Esophagus squamous epithelium (tissue), 5 donors: ENCODE measurements around the gene LDLRAP1. TPM values are rescaled to one million over a fixed set of nuclear protein-coding genes. Genes with fewer than 3 reads are reported as not detected.

Source experiments
- DNase-seq: peaks from one replicate; lab custom pipeline; 2025; lab: John Stamatoyannopoulos, UW
- H3K27ac ChIP-seq, 4 donors: fragments of 200-600 bp; sonication (generic); one replicate each; pipeline ENCODE4 v1.5.1; 2016 to 2019; ENCODE audit warnings: mild to moderate bottlenecking in 1 of 4
- H3K27me3 ChIP-seq, 4 donors: fragments of 200-600 bp; sonication (generic); 1 replicate in 3 of 4; 2 replicates in 1 of 4; pipeline versions ENCODE4 v1.5.1 to v1.6.0; 2017 to 2021; ENCODE audit warnings: antibody characterized with exemption in 1 of 4
- H3K36me3 ChIP-seq, 3 donors: fragments of 200-600 bp; sonication (generic); one replicate each; pipeline ENCODE4 v1.5.1; 2016 to 2019
- H3K4me1 ChIP-seq, 3 donors: fragments of 200-600 bp; sonication (generic); one replicate each; pipeline ENCODE4 v1.5.1; 2017 to 2019
- H3K4me3 ChIP-seq, 4 donors: fragments of 200-600 bp; sonication (generic); 1 replicate in 3 of 4; 2 replicates in 1 of 4; pipeline ENCODE4 v1.5.1; 2016 to 2019; ENCODE audit warnings: mild to moderate bottlenecking in 2 of 4, moderate library complexity in 1 of 4
- H3K9me3 ChIP-seq, 3 donors: fragments of 200-600 bp; sonication (generic); one replicate each; pipeline ENCODE4 v1.5.1; 2016 to 2019
- POLR2A ChIP-seq, 4 donors: fragments of 450-650 bp; IDR thresholded peaks; one replicate each; pipeline ENCODE4 v1.6.1; 2017; ENCODE audit warnings: antibody characterized with exemption in 4 of 4, mild to moderate bottlenecking in 4 of 4, moderate library complexity in 3 of 4
- WGBS, 2 donors: methylation state at CpG; one replicate each; pipeline ENCODE4 v1.1.5; 2018; 5-methylcytosine and 5-hydroxymethylcytosine counted together
- intact Hi-C: fragments of 100-400 bp; cut with DNase I; formaldehyde crosslinking; loops from one replicate; pipeline ENCODE4 v1.15.0; 2022
- total RNA-seq, 4 donors: library from RNA; depleted of rRNA; stranded (reverse); fragments of >200 nt; gene quantifications; one replicate each; pipeline ENCODE4 v1.1.0, GENCODE V29; 2016
- TF ChIP-seq, protein P1 (sequence below), 6 experiments: fragments of 450-650 bp in 4 of 6; fragments of 200-600 bp in 2 of 6; sonication (generic) in 2 of 6; IDR thresholded peaks; one replicate each; pipeline ENCODE4 v1.5.1; 2016 to 2019; ENCODE audit warnings: antibody characterized with exemption in 6 of 6, mild to moderate bottlenecking in 4 of 6, moderate library complexity in 4 of 6
- donor health status: DM: yes; HTN: yes; CAD: no.

Gene LDLRAP1
- total RNA-seq, 4 donors from 2014 or later = 17.0 to 21.4 (median 19.5) TPM

DNA sequence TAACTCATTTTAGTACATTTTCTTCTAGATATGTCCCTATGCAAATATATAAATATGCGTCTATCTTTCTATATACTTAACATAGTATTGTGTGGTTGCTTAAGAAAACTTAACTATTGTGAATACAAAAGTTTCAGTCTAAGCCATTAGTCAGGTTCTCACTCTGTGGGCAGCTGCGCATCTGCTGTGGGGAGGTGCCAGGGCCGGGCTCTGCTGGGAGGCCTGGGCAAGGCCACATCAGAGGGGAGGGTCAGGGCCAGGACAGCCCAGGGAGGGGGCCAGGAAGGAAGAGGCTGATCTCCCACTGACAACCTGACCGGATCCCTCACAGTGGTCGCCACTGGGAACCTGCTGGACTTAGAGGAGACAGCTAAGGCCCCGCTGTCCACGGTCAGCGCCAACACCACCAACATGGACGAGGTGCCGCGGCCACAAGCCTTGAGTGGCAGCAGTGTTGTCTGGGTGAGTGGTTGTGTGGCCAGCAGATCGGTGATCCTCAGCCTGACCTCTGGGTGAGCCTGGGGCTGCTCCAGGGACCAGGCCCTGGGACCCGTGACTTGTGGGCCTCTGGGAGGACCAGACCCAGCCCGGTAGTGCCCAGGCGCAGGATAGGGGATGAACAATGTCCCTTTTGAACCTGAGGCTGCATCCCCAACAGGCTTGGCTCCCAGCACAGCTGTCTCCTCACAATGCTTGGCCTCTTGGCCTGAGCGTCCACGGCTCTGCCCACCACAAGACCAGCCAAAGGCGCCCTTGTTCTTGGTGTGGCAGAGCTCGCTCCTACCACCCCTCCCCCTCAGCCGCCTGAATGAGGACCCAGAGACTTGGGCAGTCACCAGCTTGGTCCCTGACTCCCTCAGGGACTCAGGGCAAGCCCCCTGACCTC, 20.2 kb downstream of the LDLRAP1 start:
- no peak for TF ChIP-seq POLR2A (IDR thresholded peaks at IDR 0.05)
- TF ChIP-seq, protein P1, sequence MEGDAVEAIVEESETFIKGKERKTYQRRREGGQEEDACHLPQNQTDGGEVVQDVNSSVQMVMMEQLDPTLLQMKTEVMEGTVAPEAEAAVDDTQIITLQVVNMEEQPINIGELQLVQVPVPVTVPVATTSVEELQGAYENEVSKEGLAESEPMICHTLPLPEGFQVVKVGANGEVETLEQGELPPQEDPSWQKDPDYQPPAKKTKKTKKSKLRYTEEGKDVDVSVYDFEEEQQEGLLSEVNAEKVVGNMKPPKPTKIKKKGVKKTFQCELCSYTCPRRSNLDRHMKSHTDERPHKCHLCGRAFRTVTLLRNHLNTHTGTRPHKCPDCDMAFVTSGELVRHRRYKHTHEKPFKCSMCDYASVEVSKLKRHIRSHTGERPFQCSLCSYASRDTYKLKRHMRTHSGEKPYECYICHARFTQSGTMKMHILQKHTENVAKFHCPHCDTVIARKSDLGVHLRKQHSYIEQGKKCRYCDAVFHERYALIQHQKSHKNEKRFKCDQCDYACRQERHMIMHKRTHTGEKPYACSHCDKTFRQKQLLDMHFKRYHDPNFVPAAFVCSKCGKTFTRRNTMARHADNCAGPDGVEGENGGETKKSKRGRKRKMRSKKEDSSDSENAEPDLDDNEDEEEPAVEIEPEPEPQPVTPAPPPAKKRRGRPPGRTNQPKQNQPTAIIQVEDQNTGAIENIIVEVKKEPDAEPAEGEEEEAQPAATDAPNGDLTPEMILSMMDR (IDR thresholded peaks at IDR 0.05) = no peak
- Histone ChIP-seq H3K27ac (peak overlapping the region in 3 of 4 donors; percentile 3 to 68 (median 39)), H3K27me3 (no peaks in the 10 kb centered on the region), H3K9me3 (no peaks in the 10 kb centered on the region), H3K36me3 (peaks cover 6 to 48% (median 12%) of the 10 kb centered on the region in 3 donors), H3K4me3 (no peak overlapping the region), H3K4me1 (peaks cover 44 to 92% (median 61%) of the 10 kb centered on the region in 3 donors)
- 85 to 86% methylated on average over 3 to 12 of the region's 20 CpGs for WGBS, 2 donors
- DNase-seq = no peak
- intact Hi-C loops = no loop called here

DNA sequence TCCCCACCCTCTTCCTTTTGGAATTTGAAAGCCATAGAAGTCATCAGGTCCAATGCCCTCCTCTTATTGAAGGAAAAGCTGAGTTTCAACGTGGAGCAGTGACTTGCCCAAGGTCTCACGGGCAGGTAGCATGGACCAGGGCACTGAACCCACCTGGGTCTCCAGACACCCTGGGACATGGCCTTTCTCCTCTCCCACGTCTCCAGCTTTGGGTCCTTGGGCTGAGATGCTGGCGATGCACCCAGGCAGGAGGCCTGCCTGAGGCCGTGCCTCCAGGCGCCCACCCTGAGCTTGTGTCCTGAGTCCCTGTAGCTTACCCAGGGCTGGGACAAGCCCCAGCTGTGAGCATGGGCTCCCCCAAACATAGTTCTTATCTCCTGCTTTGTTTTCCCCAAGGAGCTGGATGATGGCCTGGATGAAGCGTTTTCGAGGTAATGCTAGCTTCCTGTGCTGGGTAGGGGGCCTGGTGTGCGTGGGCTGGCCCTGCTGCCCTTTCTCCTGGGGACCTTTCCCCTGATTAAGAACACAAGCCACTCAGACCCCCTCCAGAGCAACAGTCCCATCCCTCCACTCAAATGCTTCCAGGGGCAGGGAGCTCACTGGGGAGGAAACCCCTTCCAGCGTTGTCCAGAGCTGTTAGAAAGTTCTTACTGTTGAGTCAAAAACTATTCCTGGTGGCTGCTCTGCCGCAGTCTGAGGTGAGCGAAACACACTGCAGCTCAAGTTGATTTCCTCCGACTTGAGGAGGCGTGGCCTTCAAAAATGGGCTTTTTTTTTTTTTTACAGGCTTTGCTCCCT, 21.6 kb downstream of the LDLRAP1 start:
- intact Hi-C loops = no loop called here
- H3K27ac ChIP-seq = peak overlapping the region; percentile 16 to 88 (median 52)
- no peak for DNase-seq
- H3K36me3 ChIP-seq = peaks cover 6 to 36% (median 12%) of the 10 kb centered on the region in 3 donors
- no peak overlapping the region for H3K4me3 ChIP-seq
- 69 to 85% methylated on average over 7 to 12 of the region's 14 CpGs for WGBS, 2 donors
- H3K4me1 ChIP-seq = peaks cover 50 to 92% (median 66%) of the 10 kb centered on the region in 3 donors
- TF ChIP-seq, protein P1 (IDR thresholded peaks at IDR 0.05) = no peak
- TF ChIP-seq POLR2A (IDR thresholded peaks at IDR 0.05) = no peak
- no peaks in the 10 kb centered on the region for H3K9me3 ChIP-seq
- no peaks in the 10 kb centered on the region for H3K27me3 ChIP-seq

DNA sequence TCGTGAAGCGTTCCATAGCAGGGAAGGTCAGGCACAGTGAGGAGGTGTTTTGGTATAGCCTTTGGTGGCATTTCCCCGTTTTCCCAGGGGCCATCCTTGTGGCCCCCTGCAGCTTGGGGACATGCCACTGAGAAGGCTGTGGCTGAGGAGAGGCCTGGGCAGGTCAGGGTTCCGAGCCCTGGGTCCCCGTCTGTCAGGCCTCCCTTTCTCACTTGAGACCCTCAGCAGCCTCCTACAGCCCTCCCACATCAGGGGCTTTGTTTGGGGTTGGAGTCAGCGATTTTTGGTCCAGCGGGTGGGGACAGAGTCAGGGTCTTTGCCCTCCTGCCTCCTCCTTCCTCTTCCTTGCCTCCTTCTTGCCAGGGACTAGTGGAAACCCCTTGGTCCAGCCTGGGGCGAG, 22.2 kb downstream of the LDLRAP1 start:
- 77 to 83% methylated on average over 7 to 8 of the region's 8 CpGs for WGBS, 2 donors
- intact Hi-C loops = no loop called here
- H3K27me3 ChIP-seq = no peaks in the 10 kb centered on the region
- peak overlapping the region; percentile 75 to 93 (median 86) for H3K27ac ChIP-seq
- no peak for TF ChIP-seq POLR2A (IDR thresholded peaks at IDR 0.05)
- TF ChIP-seq, protein P1 (IDR thresholded peaks at IDR 0.05) = no peak
- H3K9me3 ChIP-seq = no peaks in the 10 kb centered on the region
- no peak overlapping the region for H3K4me3 ChIP-seq
- H3K36me3 ChIP-seq = peaks cover 6 to 36% (median 12%) of the 10 kb centered on the region in 3 donors
- peaks cover 45 to 89% (median 59%) of the 10 kb centered on the region in 3 donors for H3K4me1 ChIP-seq
- DNase-seq = no peak

DNA sequence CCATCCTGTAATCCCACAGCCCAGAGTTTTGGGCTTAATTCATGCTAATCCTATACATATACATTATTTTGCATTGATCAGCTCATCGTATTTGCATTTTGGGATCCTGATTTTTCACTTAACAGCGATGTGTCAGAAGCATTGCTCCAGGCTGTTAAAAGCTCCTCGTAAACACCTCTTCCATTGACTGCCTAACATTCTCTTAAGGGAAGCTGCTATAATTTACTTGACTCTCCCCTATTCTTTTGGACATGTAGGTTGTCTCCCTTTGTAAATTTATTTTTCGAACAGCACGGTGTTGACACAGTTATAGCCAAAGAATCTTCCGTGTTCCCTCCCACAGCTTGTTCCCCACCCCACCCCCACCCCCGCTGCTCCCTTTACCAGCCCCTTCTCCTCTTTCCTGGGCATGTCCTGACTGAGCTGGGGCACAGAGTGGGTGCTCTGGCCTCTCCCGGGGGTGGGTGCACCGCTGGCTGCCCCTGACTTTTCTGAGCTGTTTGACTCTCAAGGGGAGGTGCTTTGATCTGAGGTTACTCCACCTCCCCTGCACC, 22.8 kb downstream of the LDLRAP1 start:
- Histone ChIP-seq H3K36me3 (peaks cover 6 to 36% (median 12%) of the 10 kb centered on the region in 3 donors), H3K4me3 (peak overlapping the region in 1 of 4 donors; percentile 23), H3K9me3 (no peaks in the 10 kb centered on the region), H3K27me3 (no peaks in the 10 kb centered on the region), H3K4me1 (peaks cover 39 to 82% (median 53%) of the 10 kb centered on the region in 3 donors), H3K27ac (peak overlapping the region; percentile 75 to 93 (median 86))
- WGBS, 2 donors = 23 to 51% methylated on average over 7 to 9 of the region's 9 CpGs
- intact Hi-C loops = no loop called here
- no peak for DNase-seq
- no peak for TF ChIP-seq POLR2A (IDR thresholded peaks at IDR 0.05)
- TF ChIP-seq, protein P1 (IDR thresholded peaks at IDR 0.05) = no peak
